GM06990 (cell line): ENCODE results near the gene TUBGCP6.

Experiments used
- DNase-seq: peaks from one replicate; pipeline ENCODE4 v3.0.0-alpha.2; 2011; ENCODE audit not compliant: insufficient read length; ENCODE audit errors: extremely low read depth
- H3K27me3 ChIP-seq: replicated peaks from 2 replicates; pipeline ENCODE4 v1.6.0; 2011; ENCODE audit warnings: low read length; ENCODE audit not compliant: control insufficient read depth, insufficient read depth
- H3K36me3 ChIP-seq: 2 replicates; pipeline ENCODE4 v1.5.1; 2011; ENCODE audit warnings: low read length; ENCODE audit not compliant: control insufficient read depth, insufficient read depth
- H3K4me3 ChIP-seq: replicated peaks from 2 replicates; pipeline ENCODE4 v1.5.1; 2011; ENCODE audit warnings: low read depth, mild to moderate bottlenecking, control low read depth, low read length
- TF ChIP-seq, protein P1 (sequence below): IDR thresholded peaks from 2 replicates; pipeline ENCODE4 v1.5.1; 2011; ENCODE audit warnings: low read length, control low read depth, mild to moderate bottlenecking, inconsistent platforms; ENCODE audit not compliant: insufficient read depth, poor library complexity, severe bottlenecking

The TUBGCP6 gene

DNA sequence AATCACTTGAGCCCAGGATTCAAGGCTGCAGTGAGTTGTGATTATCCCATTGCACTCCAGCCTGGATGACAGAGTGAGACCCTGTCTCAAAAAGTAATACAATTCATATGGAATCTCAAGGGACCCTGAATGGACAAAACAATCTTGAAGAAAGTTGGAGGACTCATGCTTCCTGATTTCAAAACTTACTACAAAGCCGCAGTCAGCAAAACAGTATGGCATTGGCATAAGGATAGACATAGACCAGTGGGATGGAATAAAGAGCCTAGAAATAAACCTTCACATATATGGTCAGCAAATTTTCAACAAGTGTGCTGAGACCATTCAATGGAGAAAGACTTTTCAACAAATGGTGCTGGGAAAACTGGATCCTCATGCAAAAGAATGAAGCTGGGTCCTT, 41.5 kb downstream of the TUBGCP6 start:
- DNase-seq = no peak
- Histone ChIP-seq H3K4me3 (no peak overlapping the region), H3K36me3 (peaks cover 10% of the 10 kb centered on the region), H3K27me3 (no peaks in the 10 kb centered on the region)
- TF ChIP-seq, protein P1, sequence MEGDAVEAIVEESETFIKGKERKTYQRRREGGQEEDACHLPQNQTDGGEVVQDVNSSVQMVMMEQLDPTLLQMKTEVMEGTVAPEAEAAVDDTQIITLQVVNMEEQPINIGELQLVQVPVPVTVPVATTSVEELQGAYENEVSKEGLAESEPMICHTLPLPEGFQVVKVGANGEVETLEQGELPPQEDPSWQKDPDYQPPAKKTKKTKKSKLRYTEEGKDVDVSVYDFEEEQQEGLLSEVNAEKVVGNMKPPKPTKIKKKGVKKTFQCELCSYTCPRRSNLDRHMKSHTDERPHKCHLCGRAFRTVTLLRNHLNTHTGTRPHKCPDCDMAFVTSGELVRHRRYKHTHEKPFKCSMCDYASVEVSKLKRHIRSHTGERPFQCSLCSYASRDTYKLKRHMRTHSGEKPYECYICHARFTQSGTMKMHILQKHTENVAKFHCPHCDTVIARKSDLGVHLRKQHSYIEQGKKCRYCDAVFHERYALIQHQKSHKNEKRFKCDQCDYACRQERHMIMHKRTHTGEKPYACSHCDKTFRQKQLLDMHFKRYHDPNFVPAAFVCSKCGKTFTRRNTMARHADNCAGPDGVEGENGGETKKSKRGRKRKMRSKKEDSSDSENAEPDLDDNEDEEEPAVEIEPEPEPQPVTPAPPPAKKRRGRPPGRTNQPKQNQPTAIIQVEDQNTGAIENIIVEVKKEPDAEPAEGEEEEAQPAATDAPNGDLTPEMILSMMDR = no peak

DNA sequence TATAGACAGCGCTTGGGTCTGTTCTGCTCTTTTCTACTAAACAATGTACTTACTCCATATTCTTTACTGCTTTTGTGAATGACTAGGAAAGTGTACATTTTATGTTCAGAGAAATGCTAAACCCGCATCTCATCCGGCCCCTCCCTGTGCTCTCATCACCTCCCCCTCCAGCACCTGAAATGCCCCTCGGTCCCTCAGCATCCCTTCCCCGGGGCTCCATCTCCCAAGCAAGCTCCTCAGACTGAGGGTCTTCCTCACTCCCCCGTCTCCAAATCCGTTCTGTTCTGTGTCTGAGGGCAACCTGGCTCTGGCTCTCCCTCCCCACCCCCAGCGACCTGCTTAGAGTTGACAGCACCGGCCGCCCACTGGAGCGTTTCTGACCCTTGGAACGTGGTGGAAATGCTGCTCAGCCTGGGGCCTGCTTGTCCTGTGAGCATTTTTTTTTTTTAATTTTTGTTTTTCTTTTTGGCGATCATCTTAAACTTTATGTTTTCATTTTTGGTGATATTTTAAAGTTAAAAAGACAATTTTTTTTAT, 42.6 kb downstream of the TUBGCP6 start:
- Histone ChIP-seq H3K36me3 (peaks cover 11% of the 10 kb centered on the region), H3K27me3 (no peaks in the 10 kb centered on the region), H3K4me3 (peak overlapping the region; percentile 62)
- TF ChIP-seq, protein P1 = no peak
- DNase-seq = no peak

DNA sequence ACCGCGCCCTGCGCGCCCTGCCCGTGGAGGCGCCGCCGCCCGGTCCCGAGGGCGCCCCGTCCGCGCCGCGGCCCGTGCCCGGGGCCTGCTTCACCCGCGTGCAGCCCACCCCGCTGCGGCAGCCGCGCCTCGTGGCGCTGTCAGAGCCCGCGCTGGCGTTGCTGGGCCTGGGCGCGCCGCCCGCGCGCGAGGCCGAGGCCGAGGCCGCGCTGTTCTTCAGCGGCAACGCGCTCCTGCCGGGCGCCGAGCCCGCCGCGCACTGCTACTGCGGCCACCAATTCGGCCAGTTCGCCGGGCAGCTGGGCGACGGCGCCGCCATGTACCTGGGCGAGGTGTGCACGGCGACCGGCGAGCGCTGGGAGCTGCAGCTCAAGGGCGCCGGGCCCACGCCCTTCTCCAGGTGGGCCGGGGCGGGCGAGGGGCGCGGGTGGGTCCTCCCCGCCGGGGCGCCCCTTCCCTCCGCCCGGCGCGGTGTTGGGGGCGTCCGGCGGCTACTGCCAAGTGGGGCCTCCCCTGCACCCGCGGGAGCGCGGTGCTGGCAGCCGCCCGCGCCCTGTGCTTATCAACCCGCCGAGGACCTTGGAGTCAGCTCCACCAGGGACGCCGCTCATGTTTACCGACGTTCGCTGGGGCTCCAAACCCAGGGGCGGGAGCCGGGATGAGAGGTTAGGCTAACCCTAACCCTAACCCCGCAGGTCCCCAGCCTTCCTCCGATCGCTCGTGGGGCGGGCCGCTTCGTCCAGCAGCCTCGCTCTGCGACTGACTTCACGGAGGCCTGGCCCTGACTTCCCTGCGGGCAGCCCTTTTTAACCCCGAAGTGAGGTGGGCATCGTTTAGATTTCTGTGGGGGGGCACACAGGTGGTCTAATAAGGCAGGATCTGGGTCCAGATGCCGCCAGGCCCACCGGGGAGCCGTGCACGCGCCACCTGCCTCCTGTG, 43.4 kb downstream of the TUBGCP6 start:
- H3K4me3 ChIP-seq = peak overlapping the region; percentile 62
- no peaks in the 10 kb centered on the region for H3K27me3 ChIP-seq
- TF ChIP-seq, protein P1 = no peak
- H3K36me3 ChIP-seq = peaks cover 12% of the 10 kb centered on the region
- no peak for DNase-seq

DNA sequence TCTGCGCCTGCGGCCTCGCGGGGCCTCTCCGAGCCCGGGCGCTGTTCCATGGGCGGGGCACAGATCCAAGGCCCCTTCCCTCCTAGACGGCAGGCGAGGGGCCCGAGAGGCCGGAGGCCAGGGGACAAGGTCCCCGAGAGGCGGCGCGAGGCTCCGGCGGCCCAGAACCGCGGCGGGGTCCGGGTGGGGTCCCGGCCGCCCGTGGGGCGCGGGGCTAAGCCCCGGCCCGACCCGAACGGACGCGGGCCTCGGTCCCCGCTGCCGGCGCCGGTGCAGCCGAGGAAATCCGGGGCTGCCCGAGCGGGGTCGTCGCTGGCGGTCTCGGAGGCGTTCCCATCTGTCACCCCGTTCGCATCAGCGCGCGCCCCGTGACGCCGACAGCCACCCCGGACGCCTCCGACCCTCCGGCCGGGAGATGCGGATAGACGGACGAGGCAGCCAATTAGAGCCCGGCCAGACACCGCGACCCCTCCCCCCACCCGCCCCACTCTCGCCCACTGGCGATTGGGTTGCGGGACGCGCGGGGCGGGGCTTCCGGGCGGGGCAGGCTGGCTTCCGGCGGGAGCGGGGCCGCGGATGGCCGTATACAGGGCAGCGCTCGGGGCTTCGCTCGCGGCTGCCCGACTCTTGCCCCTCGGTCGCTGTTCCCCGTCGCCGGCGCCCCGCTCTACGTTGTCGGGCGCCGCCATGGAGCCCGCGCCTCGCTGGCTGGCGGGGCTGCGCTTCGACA, 44.2 kb downstream of the TUBGCP6 start, which contains the start of gene SELENOO:
Gene SELENOO, plus strand, starts transcription at position 551 of the 730 bp plus-strand sequence. Its CDS starts 26 bp downstream, at position 577.
- Histone ChIP-seq H3K4me3 (peak within 1 kb of the TSS; percentile 62), H3K27me3 (no peaks in the 10 kb centered on the region), H3K36me3 (peaks cover 15% of the 10 kb centered on the region)
- TF ChIP-seq, protein P1 = no peak
- peak; percentile 96 for DNase-seq

DNA sequence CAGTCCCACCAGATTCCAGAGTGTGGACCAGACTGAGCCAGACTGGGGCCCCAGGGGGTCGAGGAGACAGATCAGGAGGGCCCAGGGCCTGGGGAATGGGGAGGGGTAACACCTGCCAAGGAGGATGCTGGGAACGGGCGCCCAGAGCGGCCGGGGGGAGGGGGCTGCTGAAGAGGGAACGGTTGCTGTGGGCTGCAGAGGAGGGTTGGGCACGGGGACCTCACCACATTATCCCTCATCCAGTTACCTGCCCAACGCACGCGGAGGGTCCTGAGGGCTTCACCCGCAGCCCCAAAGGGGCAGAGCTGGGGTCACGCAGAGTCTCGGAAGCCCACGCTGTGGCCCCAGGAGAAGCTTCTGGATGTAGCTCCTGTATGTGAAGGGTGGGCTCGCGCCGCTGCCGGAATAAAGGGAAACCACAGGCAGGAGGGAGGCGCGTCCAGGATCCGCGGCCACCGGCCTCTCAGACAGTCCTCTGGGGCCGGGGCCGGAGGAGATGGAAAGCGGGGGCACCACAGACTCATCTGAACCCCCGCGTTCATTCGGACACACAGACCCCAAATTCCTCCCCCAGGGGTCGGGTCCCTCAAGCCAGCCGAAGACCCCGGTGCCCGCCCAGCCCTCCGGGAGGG, 44.9 kb downstream of the TUBGCP6 start:
- Histone ChIP-seq H3K4me3 (peak overlapping the region; percentile 62), H3K27me3 (no peaks in the 10 kb centered on the region), H3K36me3 (peaks cover 18% of the 10 kb centered on the region)
- no peak for DNase-seq
- TF ChIP-seq, protein P1 = no peak
